OCI-LY7 (cell line): ENCODE data around the gene DCTN3. TPM values are rescaled to one million over a fixed set of nuclear protein-coding genes. Genes with fewer than 3 reads are reported as not detected.

Source experiments
- BruUV-seq: library from RNA; stranded (reverse); fragments of 400-500 nt; replicated peaks from 2 replicates; lab custom pipeline; 2021; lab: Mats Ljungman, UMichigan
- CTCF ChIA-PET: fragments of 300-600 bp; sonication (Branson Sonifier 250); formaldehyde crosslinking; loops from one replicate; lab custom pipeline; 2022; ENCODE audit warnings: antibody characterized with exemption; ENCODE audit not compliant: unreplicated experiment; lab: Charles Lee
- POLR2A ChIA-PET: fragments of 300-600 bp; sonication (Branson Sonifier 250); formaldehyde crosslinking; loops from one replicate; lab custom pipeline; 2022; ENCODE audit warnings: antibody characterized with exemption; lab: Charles Lee
- DNase-seq: peaks from one replicate; pipeline ENCODE4 v3.0.0-alpha.2; 2015; ENCODE audit warnings: low spot score
- H2AFZ ChIP-seq: fragments of 200-600 bp; sonication (generic), shearing (Covaris generic); 2 replicates; pipeline ENCODE4 v1.6.1; 2014; ENCODE audit warnings: mild to moderate bottlenecking, antibody characterized with exemption, low read length, moderate library complexity
- H3K27ac ChIP-seq: fragments of 200-600 bp; sonication (generic); 2 replicates; pipeline ENCODE4 v1.5.1; 2014; ENCODE audit warnings: mixed run types, low read depth, mild to moderate bottlenecking, moderate library complexity, low read length, inconsistent platforms; ENCODE audit not compliant: poor library complexity, severe bottlenecking
- H3K36me3 ChIP-seq: fragments of 200-600 bp; sonication (generic); 2 replicates; pipeline ENCODE4 v1.6.1; 2014; ENCODE audit warnings: mild to moderate bottlenecking, antibody characterized with exemption, low read length, moderate library complexity, mixed read lengths; ENCODE audit not compliant: insufficient read depth
- H3K4me1 ChIP-seq: fragments of 200-600 bp; sonication (generic); 2 replicates; pipeline ENCODE4 v1.5.1; 2014; ENCODE audit warnings: mild to moderate bottlenecking, low read length; ENCODE audit not compliant: insufficient read depth, poor library complexity, severe bottlenecking
- H3K4me2 ChIP-seq: fragments of 200-600 bp; sonication (generic); 2 replicates; pipeline ENCODE4 v1.6.1; 2014; ENCODE audit warnings: mild to moderate bottlenecking, low read length
- H3K4me3 ChIP-seq: fragments of 200-600 bp; sonication (generic); 2 replicates; pipeline ENCODE4 v1.5.1; 2014; ENCODE audit warnings: mild to moderate bottlenecking, low read depth, low read length; ENCODE audit not compliant: poor library complexity, severe bottlenecking
- H3K79me2 ChIP-seq: fragments of 200-600 bp; sonication (generic); 2 replicates; pipeline ENCODE4 v1.6.1; 2016; ENCODE audit warnings: low read depth, mild to moderate bottlenecking, low read length, moderate library complexity, mixed read lengths; ENCODE audit not compliant: insufficient read depth
- H3K9me2 ChIP-seq: fragments of 200-600 bp; sonication (generic); 2 replicates; pipeline ENCODE4 v1.6.1; 2016; ENCODE audit warnings: mild to moderate bottlenecking, low read length, mixed read lengths; ENCODE audit not compliant: insufficient read depth
- H3K9me3 ChIP-seq: fragments of 200-600 bp; sonication (generic); 2 replicates; pipeline ENCODE4 v1.6.1; 2014; ENCODE audit warnings: mild to moderate bottlenecking, mixed run types, low read length, mixed read lengths
- H4K20me1 ChIP-seq: fragments of 200-600 bp; sonication (generic); 2 replicates; pipeline ENCODE4 v1.6.1; 2014; ENCODE audit warnings: mild to moderate bottlenecking, antibody characterized with exemption, low read length, moderate library complexity, mixed read lengths; ENCODE audit not compliant: insufficient read depth
- CTCF ChIP-seq: fragments of 200-600 bp; sonication (generic); conservative IDR thresholded peaks from 2 replicates; pipeline ENCODE4 v1.5.1; 2014; ENCODE audit warnings: mild to moderate bottlenecking, antibody characterized with exemption, low read length, moderate library complexity, mixed read lengths
- EZH2phosphoT487 ChIP-seq: fragments of 200-600 bp; sonication (generic); IDR thresholded peaks from 2 replicates; pipeline ENCODE4 v1.6.1; 2018; ENCODE audit warnings: low read depth, borderline replicate concordance, mild to moderate bottlenecking, mixed run types, antibody characterized with exemption, low read length, moderate library complexity, mixed read lengths
- intact Hi-C: fragments of 100-400 bp; cut with micrococcal nuclease; formaldehyde crosslinking; loops from one replicate; pipeline ENCODE4 v1.10.0; 2022; ENCODE audit not compliant: unreplicated experiment
- total RNA-seq, 2 experiments: library from RNA; depleted of rRNA in 1 of 2; stranded (reverse); fragments of >200 nt in 1 of 2; shearing (Covaris generic) in 1 of 2; gene quantifications; 2 replicates each; pipeline ENCODE4 v1.2.3, GENCODE V29; 2014 to 2022

Gene DCTN3
- total RNA-seq, 2 experiments from 2014 or later: 79.7 to 84.2 TPM

GRCh38 chr9:34570809-34571480, 49.4 kb downstream of the DCTN3 start:
- H3K4me3 ChIP-seq: no peak overlapping the region
- no peaks in the 10 kb centered on the region for H3K79me2 ChIP-seq
- no peaks in the 10 kb centered on the region for H3K9me2 ChIP-seq
- no peaks in the 10 kb centered on the region for H3K4me1 ChIP-seq
- H3K27ac ChIP-seq: no peak overlapping the region
- TF ChIP-seq EZH2phosphoT487 (no peak), CTCF (no peak)
- no TSS peak for BruUV-seq
- no peak overlapping the region for H2AFZ ChIP-seq
- POLR2A ChIA-PET: no interaction called here
- H4K20me1 ChIP-seq: no peaks in the 10 kb centered on the region
- intact Hi-C loops: no loop called here
- no peak overlapping the region for H3K4me2 ChIP-seq
- CTCF ChIA-PET: no interaction called here
- no peaks in the 10 kb centered on the region for H3K36me3 ChIP-seq
- DNase-seq: no peak
- no peaks in the 10 kb centered on the region for H3K9me3 ChIP-seq

- Histone ChIP-seq H4K20me1 (no peaks in the 10 kb centered on the region), H3K9me3 (no peaks in the 10 kb centered on the region), H3K4me2 (no peak overlapping the region), H3K4me1 (no peaks in the 10 kb centered on the region), H3K4me3 (no peak overlapping the region), H3K79me2 (no peaks in the 10 kb centered on the region), H3K36me3 (no peaks in the 10 kb centered on the region), H3K27ac (no peak overlapping the region), H3K9me2 (no peaks in the 10 kb centered on the region), H2AFZ (no peak overlapping the region)
- POLR2A ChIA-PET: no interaction called here
- BruUV-seq: no TSS peak
- TF ChIP-seq CTCF (no peak), EZH2phosphoT487 (no peak)
- intact Hi-C loops: no loop called here
- DNase-seq: no peak
- CTCF ChIA-PET: no interaction called here
Observed at GRCh38 chr9:34570376-34570775, 49.9 kb downstream of the DCTN3 start.

- Histone ChIP-seq H3K9me3 (no peaks in the 10 kb centered on the region), H2AFZ (no peak overlapping the region), H3K79me2 (no peaks in the 10 kb centered on the region), H3K4me1 (no peaks in the 10 kb centered on the region), H3K36me3 (no peaks in the 10 kb centered on the region), H3K27ac (no peak overlapping the region), H3K4me2 (no peak overlapping the region), H4K20me1 (no peaks in the 10 kb centered on the region), H3K4me3 (no peak overlapping the region), H3K9me2 (no peaks in the 10 kb centered on the region)
- ChIA-PET POLR2A (no interaction called here), CTCF (no interaction called here)
- TF ChIP-seq CTCF (no peak), EZH2phosphoT487 (no peak)
- intact Hi-C loops: no loop called here
- DNase-seq: no peak
- no TSS peak for BruUV-seq
Observed at GRCh38 chr9:34568774-34569173, 51.5 kb downstream of the DCTN3 start.
